Measurements from ENCODE around the gene CCDC61. TPM values are rescaled to one million over a fixed set of nuclear protein-coding genes. Genes with fewer than 3 reads are reported as not detected.

The CCDC61 gene
- total RNA-seq, 4 donors from 2014 or later = 2.3 to 4.9 (median 3.4) TPM

DNA sequence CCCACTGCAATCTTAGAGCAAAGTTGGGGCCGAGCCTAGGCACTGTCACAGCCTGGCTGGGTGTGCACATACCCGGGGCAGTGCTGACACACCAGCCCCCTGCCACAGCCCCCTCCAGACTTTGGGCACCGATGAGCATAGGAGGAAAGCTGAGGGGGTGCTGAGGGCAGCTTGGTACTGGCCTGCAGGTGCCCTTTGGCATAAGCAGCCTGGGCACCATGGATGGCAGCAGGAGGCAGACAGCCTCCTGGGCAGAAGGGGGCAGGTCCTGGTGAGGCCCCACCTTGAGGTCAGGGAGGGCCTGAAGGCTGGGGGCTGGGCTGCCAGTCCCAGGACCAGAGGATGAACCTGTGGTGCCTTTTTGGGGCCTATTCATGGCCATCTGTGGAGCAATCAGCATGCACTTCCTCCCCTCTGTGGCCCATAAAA, 37.3 kb downstream of the CCDC61 start:
- in situ Hi-C loops (cut with MboI; ENCODE audit: low sequenced_read_pairs in 4 of 4) = no loop called here
- H3K27ac ChIP-seq = no peak overlapping the region
- intact Hi-C loops (cut with DNase I; ENCODE audit: low total_unique reads) = no loop called here
- no peak for TF ChIP-seq POLR2A (IDR thresholded peaks at IDR 0.05)
- TF ChIP-seq, protein P1, sequence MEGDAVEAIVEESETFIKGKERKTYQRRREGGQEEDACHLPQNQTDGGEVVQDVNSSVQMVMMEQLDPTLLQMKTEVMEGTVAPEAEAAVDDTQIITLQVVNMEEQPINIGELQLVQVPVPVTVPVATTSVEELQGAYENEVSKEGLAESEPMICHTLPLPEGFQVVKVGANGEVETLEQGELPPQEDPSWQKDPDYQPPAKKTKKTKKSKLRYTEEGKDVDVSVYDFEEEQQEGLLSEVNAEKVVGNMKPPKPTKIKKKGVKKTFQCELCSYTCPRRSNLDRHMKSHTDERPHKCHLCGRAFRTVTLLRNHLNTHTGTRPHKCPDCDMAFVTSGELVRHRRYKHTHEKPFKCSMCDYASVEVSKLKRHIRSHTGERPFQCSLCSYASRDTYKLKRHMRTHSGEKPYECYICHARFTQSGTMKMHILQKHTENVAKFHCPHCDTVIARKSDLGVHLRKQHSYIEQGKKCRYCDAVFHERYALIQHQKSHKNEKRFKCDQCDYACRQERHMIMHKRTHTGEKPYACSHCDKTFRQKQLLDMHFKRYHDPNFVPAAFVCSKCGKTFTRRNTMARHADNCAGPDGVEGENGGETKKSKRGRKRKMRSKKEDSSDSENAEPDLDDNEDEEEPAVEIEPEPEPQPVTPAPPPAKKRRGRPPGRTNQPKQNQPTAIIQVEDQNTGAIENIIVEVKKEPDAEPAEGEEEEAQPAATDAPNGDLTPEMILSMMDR (IDR thresholded peaks at IDR 0.05 in 4 of 5, conservative IDR thresholded peaks at IDR 0.05 in 1 of 5) = no peak
- DNase-seq (no peak), ATAC-seq (no peak)
- no peak overlapping the region for H3K4me3 ChIP-seq
- no peaks in the 10 kb centered on the region for H3K36me3 ChIP-seq
- peaks cover 0 to 7% (median 0%) of the 10 kb centered on the region in 3 donors for H3K27me3 ChIP-seq
- H3K4me1 ChIP-seq = no peaks in the 10 kb centered on the region
- H3K9me3 ChIP-seq = no peaks in the 10 kb centered on the region

DNA sequence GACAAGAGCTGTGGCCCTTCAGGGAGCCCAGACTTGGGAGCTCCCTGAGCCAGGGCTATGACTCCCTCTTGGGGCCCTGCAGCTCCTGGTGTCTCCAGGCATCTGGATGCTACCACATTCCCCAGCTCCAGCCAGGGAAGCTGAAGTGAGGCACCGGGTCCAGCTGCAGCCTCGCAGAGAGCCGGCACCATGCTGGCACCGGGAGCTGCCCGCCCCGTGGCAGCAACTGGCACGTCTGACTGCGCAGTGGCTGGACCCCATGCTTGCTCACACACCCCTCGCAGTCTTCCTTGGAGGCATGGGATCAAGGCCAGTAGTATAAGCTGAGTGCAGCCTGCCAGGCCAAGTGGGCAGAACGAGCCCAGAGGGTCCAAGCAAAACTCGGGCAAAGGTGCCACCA, 38.1 kb downstream of the CCDC61 start:
- intact Hi-C loops (cut with DNase I; ENCODE audit: low total_unique reads) = no loop called here
- Histone ChIP-seq H3K4me1 (no peaks in the 10 kb centered on the region), H3K36me3 (no peaks in the 10 kb centered on the region), H3K27ac (no peak overlapping the region), H3K27me3 (peaks cover 0 to 7% (median 0%) of the 10 kb centered on the region in 3 donors), H3K4me3 (no peak overlapping the region), H3K9me3 (no peaks in the 10 kb centered on the region)
- in situ Hi-C loops (cut with MboI; ENCODE audit: low sequenced_read_pairs in 4 of 4) = no loop called here
- ATAC-seq = no peak
- TF ChIP-seq, protein P1 (IDR thresholded peaks at IDR 0.05 in 4 of 5, conservative IDR thresholded peaks at IDR 0.05 in 1 of 5) = no peak
- TF ChIP-seq POLR2A (IDR thresholded peaks at IDR 0.05) = no peak
- no peak for DNase-seq

DNA sequence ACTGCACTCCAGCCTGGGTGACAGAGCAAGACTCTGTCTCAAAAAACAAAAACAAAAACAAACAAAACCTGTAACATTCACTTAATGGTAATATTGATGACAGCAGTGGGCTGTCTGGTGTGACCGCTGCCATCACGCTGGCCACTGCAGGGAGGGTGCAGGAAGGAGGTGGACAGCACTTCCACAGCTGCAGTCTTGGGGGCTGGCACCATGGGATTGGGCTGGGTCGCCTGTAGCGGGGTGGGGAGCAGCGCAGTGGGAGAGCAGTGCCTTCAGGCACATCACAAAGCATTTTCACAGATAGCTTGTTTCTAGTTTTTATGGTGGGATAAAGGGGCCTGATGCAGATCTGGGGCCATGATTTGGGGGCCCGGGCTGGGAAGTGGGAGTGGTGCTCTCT, 40.3 kb downstream of the CCDC61 start:
- Histone ChIP-seq H3K27ac (no peak overlapping the region), H3K36me3 (no peaks in the 10 kb centered on the region), H3K4me3 (no peak overlapping the region), H3K4me1 (no peaks in the 10 kb centered on the region), H3K9me3 (no peaks in the 10 kb centered on the region), H3K27me3 (peaks cover 6 to 13% (median 8%) of the 10 kb centered on the region in 3 donors)
- no peak for ATAC-seq
- no peak for DNase-seq
- intact Hi-C loops (cut with DNase I; ENCODE audit: low total_unique reads) (no loop called here), in situ Hi-C loops (cut with MboI; ENCODE audit: low sequenced_read_pairs in 4 of 4) (no loop called here)
- TF ChIP-seq, protein P1 (IDR thresholded peaks at IDR 0.05 in 4 of 5, conservative IDR thresholded peaks at IDR 0.05 in 1 of 5) = no peak
- TF ChIP-seq POLR2A (IDR thresholded peaks at IDR 0.05) = no peak

DNA sequence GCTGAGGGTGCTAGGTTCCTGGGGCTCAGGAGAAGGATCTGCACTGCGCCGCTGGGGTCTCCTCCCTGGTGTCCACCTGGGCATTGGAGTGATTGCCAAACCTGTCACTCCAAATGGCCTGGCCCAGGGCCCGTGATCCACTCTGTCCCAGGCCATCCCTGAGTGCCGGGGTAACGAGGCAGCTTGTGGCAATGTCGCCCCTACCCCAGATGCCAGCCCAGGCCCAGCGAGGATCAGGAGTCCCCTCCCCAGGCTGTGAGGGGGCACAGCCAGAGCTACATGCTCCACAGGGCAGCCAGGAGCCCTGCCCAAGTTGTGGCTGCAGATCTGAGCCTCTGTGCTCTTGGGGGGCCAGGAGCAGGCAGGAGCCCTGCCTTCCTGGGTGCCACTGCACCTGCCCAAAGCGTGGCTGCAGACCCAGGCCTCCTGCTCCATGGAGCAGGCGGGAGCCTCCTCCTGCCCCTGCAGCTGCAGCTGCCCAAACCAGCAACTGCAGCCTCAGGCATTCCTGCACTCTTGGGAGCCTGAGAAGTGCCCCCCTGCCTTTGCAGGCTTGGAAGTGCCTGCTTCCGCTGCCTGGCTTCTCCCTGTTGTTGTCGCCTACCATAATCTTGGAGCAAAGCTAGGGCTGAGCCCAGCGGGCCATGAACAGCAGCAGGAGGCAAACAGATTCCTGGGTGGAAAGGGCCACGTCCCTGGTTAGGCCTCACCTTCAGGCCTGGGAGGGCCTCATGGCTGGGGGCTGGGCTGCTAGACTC, 40.9 kb downstream of the CCDC61 start:
- no peak for ATAC-seq
- Histone ChIP-seq H3K4me1 (no peaks in the 10 kb centered on the region), H3K9me3 (no peaks in the 10 kb centered on the region), H3K27me3 (peaks cover 6 to 19% (median 10%) of the 10 kb centered on the region in 3 donors), H3K27ac (no peak overlapping the region), H3K36me3 (no peaks in the 10 kb centered on the region), H3K4me3 (no peak overlapping the region)
- no peak for DNase-seq
- intact Hi-C loops (cut with DNase I; ENCODE audit: low total_unique reads) = no loop called here
- in situ Hi-C loops (cut with MboI; ENCODE audit: low sequenced_read_pairs in 4 of 4) = no loop called here
- TF ChIP-seq, protein P1 (IDR thresholded peaks at IDR 0.05 in 4 of 5, conservative IDR thresholded peaks at IDR 0.05 in 1 of 5) = no peak
- no peak for TF ChIP-seq POLR2A (IDR thresholded peaks at IDR 0.05)

Measured in gastrocnemius medialis (tissue), 4 donors.